Measurements from ENCODE around the gene TOMM34.

TOMM34 gene

GRCh38 chr20:44960103-44960852 is at the start of gene TOMM34:
Gene TOMM34 (minus strand): TSS chr20:44960397. CDS start chr20:44960333, 64 bp downstream.
- Histone ChIP-seq H3K36me3 (peaks cover 12% of the 10 kb centered on the region), H3K9me3 (no peaks in the 10 kb centered on the region), H3K4me3 (ENCODE audit: low read depth in 1 of 2, low read length in 1 of 2) (peak within 1 kb of the TSS; percentile 60 to 76), H3K4me1 (ENCODE audit: control insufficient read depth in 1 of 2, insufficient read depth in 1 of 2, low read depth in 1 of 2, low read length in 1 of 2) (peaks cover 22 to 28% of the 10 kb centered on the region in 2 experiments), H3K27ac (peak within 1 kb of the TSS; percentile 62), H3K27me3 (no peaks in the 10 kb centered on the region)
- peak; percentile 52 for TF ChIP-seq CTCF (IDR thresholded peaks at IDR 0.05)

- Histone ChIP-seq H3K4me1 (ENCODE audit: control insufficient read depth in 1 of 2, insufficient read depth in 1 of 2, low read depth in 1 of 2, low read length in 1 of 2) (no peaks in the 10 kb centered on the region), H3K36me3 (peaks cover 78% of the 10 kb centered on the region), H3K9me3 (no peaks in the 10 kb centered on the region), H3K4me3 (ENCODE audit: low read depth in 1 of 2, low read length in 1 of 2) (no peak overlapping the region), H3K27ac (no peak overlapping the region), H3K27me3 (no peaks in the 10 kb centered on the region)
- TF ChIP-seq CTCF (IDR thresholded peaks at IDR 0.05) = no peak
Measured at GRCh38 chr20:45008521-45009049, 48.4 kb upstream of the TOMM34 start.

- Histone ChIP-seq H3K9me3 (peaks cover 4% of the 10 kb centered on the region), H3K36me3 (peaks cover 78% of the 10 kb centered on the region), H3K4me1 (ENCODE audit: control insufficient read depth in 1 of 2, insufficient read depth in 1 of 2, low read depth in 1 of 2, low read length in 1 of 2) (peaks cover 25 to 33% of the 10 kb centered on the region in 2 experiments), H3K27ac (peak overlapping the region; percentile 48), H3K27me3 (no peaks in the 10 kb centered on the region), H3K4me3 (ENCODE audit: low read depth in 1 of 2, low read length in 1 of 2) (no peak overlapping the region)
- TF ChIP-seq CTCF (IDR thresholded peaks at IDR 0.05) = no peak
Measured at GRCh38 chr20:44997668-44998067, 37.5 kb upstream of the TOMM34 start.

GRCh38 chr20:44997171-44997570 is 37.0 kb upstream of the TOMM34 start:
- Histone ChIP-seq H3K4me3 (ENCODE audit: low read depth in 1 of 2, low read length in 1 of 2) (no peak overlapping the region), H3K36me3 (peaks cover 73% of the 10 kb centered on the region), H3K27me3 (no peaks in the 10 kb centered on the region), H3K27ac (peak overlapping the region; percentile 48), H3K9me3 (peaks cover 4% of the 10 kb centered on the region), H3K4me1 (ENCODE audit: control insufficient read depth in 1 of 2, insufficient read depth in 1 of 2, low read depth in 1 of 2, low read length in 1 of 2) (peaks cover 30 to 38% of the 10 kb centered on the region in 2 experiments)
- no peak for TF ChIP-seq CTCF (IDR thresholded peaks at IDR 0.05)

GRCh38 chr20:44993343-44993742 is 33.1 kb upstream of the TOMM34 start:
- no peak for TF ChIP-seq CTCF (IDR thresholded peaks at IDR 0.05)
- peak overlapping the region; percentile 41 to 56 for H3K4me3 ChIP-seq (ENCODE audit: low read depth in 1 of 2, low read length in 1 of 2)
- H3K9me3 ChIP-seq = no peaks in the 10 kb centered on the region
- no peaks in the 10 kb centered on the region for H3K27me3 ChIP-seq
- H3K27ac ChIP-seq = peak overlapping the region; percentile 97
- peaks cover 41% of the 10 kb centered on the region for H3K36me3 ChIP-seq
- peaks cover 54 to 74% of the 10 kb centered on the region in 2 experiments for H3K4me1 ChIP-seq (ENCODE audit: control insufficient read depth in 1 of 2, insufficient read depth in 1 of 2, low read depth in 1 of 2, low read length in 1 of 2)

All from neutrophil (primary cell).